ENCODE data around the gene INO80. TPM values are rescaled to one million over a fixed set of nuclear protein-coding genes. Genes with fewer than 3 reads are reported as not detected.
"Not testable (repeated sequence)": the region's sequence is repeated elsewhere in the genome, so short reads cannot be mapped to it uniquely, and the experiment has no call there.

INO80 gene
- total RNA-seq, 1 experiment from 2014 or later: 15.3 TPM

GRCh38 chr15:40968290-40969085, 147.6 kb downstream of the INO80 start:
- DNase-seq: no peak
- H3K36me3 ChIP-seq: 0 out of 2 replicates have a peak, but pooled peaks cover under 1% of the 10 kb centered on the region
- H3K27me3 ChIP-seq: no peaks in the 10 kb centered on the region
- no peaks in the 10 kb centered on the region for H3K9me3 ChIP-seq
- H3K4me3 ChIP-seq: no peak overlapping the region

GRCh38 chr15:40964634-40965033, 151.4 kb downstream of the INO80 start:
- H3K9me3 ChIP-seq: no peaks in the 10 kb centered on the region
- H3K4me3 ChIP-seq: no peak overlapping the region
- no peaks in the 10 kb centered on the region for H3K36me3 ChIP-seq
- no peaks in the 10 kb centered on the region for H3K27me3 ChIP-seq
- DNase-seq: no peak

GRCh38 chr15:40964006-40964405, 152.1 kb downstream of the INO80 start:
- no peak overlapping the region for H3K4me3 ChIP-seq
- H3K27me3 ChIP-seq: no peaks in the 10 kb centered on the region
- DNase-seq: no peak
- no peaks in the 10 kb centered on the region for H3K9me3 ChIP-seq
- H3K36me3 ChIP-seq: no peaks in the 10 kb centered on the region

- DNase-seq: no peak
- no peaks in the 10 kb centered on the region for H3K9me3 ChIP-seq
These were observed 152.9 kb downstream of the INO80 start for GRCh38 chr15:40963201-40963600.

GRCh38 chr15:40962317-40962716, 153.8 kb downstream of the INO80 start:
- not testable (repeated sequence) for H3K4me3 ChIP-seq, H3K9me3 ChIP-seq, DNase-seq, H3K36me3 ChIP-seq, H3K27me3 ChIP-seq

More at GRCh38 chr15:40963201-40963600, 152.9 kb downstream of the INO80 start:
- Histone ChIP-seq H3K4me3 (no peak overlapping the region), H3K27me3 (no peaks in the 10 kb centered on the region), H3K36me3 (no peaks in the 10 kb centered on the region)

- not testable (repeated sequence) for DNase-seq, H3K9me3 ChIP-seq, H3K4me3 ChIP-seq
These were observed 154.3 kb downstream of the INO80 start for GRCh38 chr15:40961740-40962139.

GRCh38 chr15:40960925-40961324, 155.2 kb downstream of the INO80 start:
- DNase-seq: no peak
- Histone ChIP-seq H3K27me3 (no peaks in the 10 kb centered on the region), H3K4me3 (no peak overlapping the region), H3K9me3 (no peaks in the 10 kb centered on the region), H3K36me3 (peaks cover 9% of the 10 kb centered on the region)

More at GRCh38 chr15:40961740-40962139, 154.3 kb downstream of the INO80 start:
- not testable (repeated sequence) for H3K36me3 ChIP-seq, H3K27me3 ChIP-seq

- peaks cover 12% of the 10 kb centered on the region for H3K36me3 ChIP-seq
- no peak for DNase-seq
- H3K9me3 ChIP-seq: no peaks in the 10 kb centered on the region
- no peak overlapping the region for H3K4me3 ChIP-seq
- no peaks in the 10 kb centered on the region for H3K27me3 ChIP-seq
These were observed 155.8 kb downstream of the INO80 start for GRCh38 chr15:40960151-40960885.

GRCh38 chr15:40959331-40960141, 156.5 kb downstream of the INO80 start:
- H3K36me3 ChIP-seq: peaks cover 17% of the 10 kb centered on the region
- no peaks in the 10 kb centered on the region for H3K9me3 ChIP-seq
- no peak for DNase-seq
- H3K4me3 ChIP-seq: no peak overlapping the region
- no peaks in the 10 kb centered on the region for H3K27me3 ChIP-seq

GRCh38 chr15:40958723-40959122, 157.4 kb downstream of the INO80 start:
- no peak for DNase-seq
- H3K4me3 ChIP-seq: no peak overlapping the region

GRCh38 chr15:40958146-40958545, 157.9 kb downstream of the INO80 start:
- no peaks in the 10 kb centered on the region for H3K27me3 ChIP-seq
- H3K4me3 ChIP-seq: no peak overlapping the region
- no peaks in the 10 kb centered on the region for H3K9me3 ChIP-seq
- DNase-seq: no peak
- peaks cover 17% of the 10 kb centered on the region for H3K36me3 ChIP-seq

More at GRCh38 chr15:40958723-40959122, 157.4 kb downstream of the INO80 start:
- H3K9me3 ChIP-seq: no peaks in the 10 kb centered on the region
- peaks cover 17% of the 10 kb centered on the region for H3K36me3 ChIP-seq
- no peaks in the 10 kb centered on the region for H3K27me3 ChIP-seq

- Histone ChIP-seq H3K36me3 (peaks cover 17% of the 10 kb centered on the region), H3K27me3 (no peaks in the 10 kb centered on the region), H3K9me3 (no peaks in the 10 kb centered on the region), H3K4me3 (no peak overlapping the region)
- DNase-seq: peak; percentile 90
These were observed 158.5 kb downstream of the INO80 start for GRCh38 chr15:40957581-40958051.

- DNase-seq: no peak
- Histone ChIP-seq H3K9me3 (no peaks in the 10 kb centered on the region), H3K4me3 (no peak overlapping the region), H3K36me3 (peaks cover 17% of the 10 kb centered on the region), H3K27me3 (no peaks in the 10 kb centered on the region)
These were observed 159.0 kb downstream of the INO80 start for GRCh38 chr15:40957041-40957555.

GRCh38 chr15:40956541-40956982, 159.5 kb downstream of the INO80 start:
- peaks cover 17% of the 10 kb centered on the region for H3K36me3 ChIP-seq
- no peak for DNase-seq
- H3K27me3 ChIP-seq: no peaks in the 10 kb centered on the region
- no peak overlapping the region for H3K4me3 ChIP-seq
- no peaks in the 10 kb centered on the region for H3K9me3 ChIP-seq

- DNase-seq: no peak
- Histone ChIP-seq H3K27me3 (no peaks in the 10 kb centered on the region), H3K4me3 (no peak overlapping the region), H3K9me3 (no peaks in the 10 kb centered on the region), H3K36me3 (peaks cover 17% of the 10 kb centered on the region)
These were observed 160.0 kb downstream of the INO80 start for GRCh38 chr15:40955930-40956540.

All from MG63 (cell line).